Dendritic cell treated with granulocyte-macrophage colony-stimulating factor and Interleukin-4, amounts not matched to agents 40 ng/mL and 50 ng/mL, for 4 days (primary cell): ENCODE data around the gene KRTAP10-2.

ENCODE experiments used
- H3K27ac Mint-ChIP-seq: one replicate; pipeline ENCODE4 v1.8.0; 2022; ENCODE audit warnings: mild to moderate bottlenecking, mixed read lengths
- H3K27me3 Mint-ChIP-seq: one replicate; pipeline ENCODE4 v1.8.0; 2022; ENCODE audit warnings: mild to moderate bottlenecking, mixed read lengths
- H3K36me3 Mint-ChIP-seq: one replicate; pipeline ENCODE4 v1.8.0; 2022; ENCODE audit warnings: low read depth, mixed read lengths
- H3K4me1 Mint-ChIP-seq: one replicate; pipeline ENCODE4 v1.8.0; 2022; ENCODE audit warnings: low read depth, mixed read lengths
- H3K4me3 Mint-ChIP-seq: one replicate; pipeline ENCODE4 v1.8.0; 2022; ENCODE audit warnings: mild to moderate bottlenecking, moderate library complexity, mixed read lengths
- H3K9me3 Mint-ChIP-seq: one replicate; pipeline ENCODE4 v1.8.0; 2022; ENCODE audit warnings: mixed read lengths
- intact Hi-C: fragments of 100-400 bp; cut with micrococcal nuclease; formaldehyde crosslinking; loops from one replicate; pipeline ENCODE4 v1.15.0; 2022

Gene KRTAP10-2

GRCh38 chr21:44514746-44515358 is 36.5 kb downstream of the KRTAP10-2 start:
- H3K36me3 Mint-ChIP-seq, result no peaks in the 10 kb centered on the region
- no peak overlapping the region for H3K4me3 Mint-ChIP-seq
- H3K27ac Mint-ChIP-seq, result no peak overlapping the region
- intact Hi-C loops, result no loop called here
- peaks cover 7% of the 10 kb centered on the region for H3K4me1 Mint-ChIP-seq
- peaks cover 22% of the 10 kb centered on the region for H3K27me3 Mint-ChIP-seq
- no peaks in the 10 kb centered on the region for H3K9me3 Mint-ChIP-seq

GRCh38 chr21:44514218-44514520 is 37.1 kb downstream of the KRTAP10-2 start:
- H3K36me3 Mint-ChIP-seq, result no peaks in the 10 kb centered on the region
- no peak overlapping the region for H3K4me3 Mint-ChIP-seq
- no peak overlapping the region for H3K27ac Mint-ChIP-seq
- intact Hi-C loops, result no loop called here
- H3K27me3 Mint-ChIP-seq, result peaks cover 26% of the 10 kb centered on the region
- H3K4me1 Mint-ChIP-seq, result peaks cover 10% of the 10 kb centered on the region
- H3K9me3 Mint-ChIP-seq, result no peaks in the 10 kb centered on the region

GRCh38 chr21:44513389-44514217 is 37.7 kb downstream of the KRTAP10-2 start:
- Mint-ChIP-seq H3K9me3 (no peaks in the 10 kb centered on the region), H3K36me3 (no peaks in the 10 kb centered on the region), H3K4me3 (no peak overlapping the region), H3K27ac (no peak overlapping the region), H3K27me3 (peaks cover 30% of the 10 kb centered on the region), H3K4me1 (peaks cover 10% of the 10 kb centered on the region)
- intact Hi-C loops, result no loop called here

GRCh38 chr21:44512496-44513388 is 38.6 kb downstream of the KRTAP10-2 start:
- Mint-ChIP-seq H3K9me3 (no peaks in the 10 kb centered on the region), H3K27ac (no peak overlapping the region), H3K4me1 (peaks cover 10% of the 10 kb centered on the region), H3K27me3 (peaks cover 37% of the 10 kb centered on the region), H3K36me3 (no peaks in the 10 kb centered on the region), H3K4me3 (no peak overlapping the region)
- intact Hi-C loops, result no loop called here

GRCh38 chr21:44511938-44512275 is 39.4 kb downstream of the KRTAP10-2 start:
- Mint-ChIP-seq H3K27me3 (peaks cover 36% of the 10 kb centered on the region), H3K4me3 (no peak overlapping the region), H3K36me3 (no peaks in the 10 kb centered on the region), H3K9me3 (no peaks in the 10 kb centered on the region), H3K27ac (no peak overlapping the region), H3K4me1 (peaks cover 10% of the 10 kb centered on the region)
- intact Hi-C loops, result loop anchor here (2.0 kb wide), 1 partner anchor 281 kb away; no protein-coding TSS in a partner anchor

GRCh38 chr21:44511219-44511937 is 39.9 kb downstream of the KRTAP10-2 start:
- H3K9me3 Mint-ChIP-seq, result no peaks in the 10 kb centered on the region
- intact Hi-C loops, result loop anchor here (2.0 kb wide), 1 partner anchor 281 kb away; no protein-coding TSS in a partner anchor
- peaks cover 10% of the 10 kb centered on the region for H3K4me1 Mint-ChIP-seq
- H3K27me3 Mint-ChIP-seq, result peaks cover 38% of the 10 kb centered on the region
- no peak overlapping the region for H3K27ac Mint-ChIP-seq
- H3K4me3 Mint-ChIP-seq, result no peak overlapping the region
- no peaks in the 10 kb centered on the region for H3K36me3 Mint-ChIP-seq

GRCh38 chr21:44510508-44511218 is 40.6 kb downstream of the KRTAP10-2 start:
- Mint-ChIP-seq H3K4me1 (peaks cover 10% of the 10 kb centered on the region), H3K9me3 (no peaks in the 10 kb centered on the region), H3K36me3 (no peaks in the 10 kb centered on the region), H3K27ac (no peak overlapping the region), H3K27me3 (peaks cover 42% of the 10 kb centered on the region), H3K4me3 (no peak overlapping the region)
- intact Hi-C loops, result loop anchor here (2.0 kb wide), 1 partner anchor 282 kb away; no protein-coding TSS in a partner anchor

GRCh38 chr21:44510109-44510507 is 41.2 kb downstream of the KRTAP10-2 start:
- H3K36me3 Mint-ChIP-seq, result no peaks in the 10 kb centered on the region
- no peak overlapping the region for H3K27ac Mint-ChIP-seq
- H3K9me3 Mint-ChIP-seq, result no peaks in the 10 kb centered on the region
- no peak overlapping the region for H3K4me3 Mint-ChIP-seq
- intact Hi-C loops, result loop anchor here (2.0 kb wide), 1 partner anchor 283 kb away; no protein-coding TSS in a partner anchor
- H3K27me3 Mint-ChIP-seq, result peaks cover 42% of the 10 kb centered on the region
- H3K4me1 Mint-ChIP-seq, result peaks cover 10% of the 10 kb centered on the region

- Mint-ChIP-seq H3K9me3 (no peaks in the 10 kb centered on the region), H3K36me3 (no peaks in the 10 kb centered on the region), H3K4me3 (no peak overlapping the region), H3K27ac (no peak overlapping the region), H3K4me1 (peaks cover 10% of the 10 kb centered on the region), H3K27me3 (peaks cover 42% of the 10 kb centered on the region)
- intact Hi-C loops, result no loop called here
Measured at GRCh38 chr21:44509539-44509938, 41.8 kb downstream of the KRTAP10-2 start.

- H3K27me3 Mint-ChIP-seq, result peaks cover 42% of the 10 kb centered on the region
- H3K36me3 Mint-ChIP-seq, result no peaks in the 10 kb centered on the region
- intact Hi-C loops, result no loop called here
- peaks cover 16% of the 10 kb centered on the region for H3K4me1 Mint-ChIP-seq
- H3K9me3 Mint-ChIP-seq, result peaks cover 4% of the 10 kb centered on the region
- no peak overlapping the region for H3K4me3 Mint-ChIP-seq
- no peak overlapping the region for H3K27ac Mint-ChIP-seq
Measured at GRCh38 chr21:44508711-44509445, 42.4 kb downstream of the KRTAP10-2 start.

- peaks cover 6% of the 10 kb centered on the region for H3K9me3 Mint-ChIP-seq
- H3K36me3 Mint-ChIP-seq, result no peaks in the 10 kb centered on the region
- H3K4me3 Mint-ChIP-seq, result no peak overlapping the region
- peaks cover 19% of the 10 kb centered on the region for H3K4me1 Mint-ChIP-seq
- intact Hi-C loops, result no loop called here
- no peak overlapping the region for H3K27ac Mint-ChIP-seq
- peaks cover 42% of the 10 kb centered on the region for H3K27me3 Mint-ChIP-seq
Measured at GRCh38 chr21:44508426-44508710, 42.9 kb downstream of the KRTAP10-2 start.

- H3K9me3 Mint-ChIP-seq, result peaks cover 6% of the 10 kb centered on the region
- no peak overlapping the region for H3K4me3 Mint-ChIP-seq
- intact Hi-C loops, result no loop called here
- H3K4me1 Mint-ChIP-seq, result peaks cover 19% of the 10 kb centered on the region
- peaks cover 46% of the 10 kb centered on the region for H3K27me3 Mint-ChIP-seq
- no peak overlapping the region for H3K27ac Mint-ChIP-seq
- H3K36me3 Mint-ChIP-seq, result no peaks in the 10 kb centered on the region
Measured at GRCh38 chr21:44507673-44508425, 43.5 kb downstream of the KRTAP10-2 start.
